Ascending aorta (tissue), 2 donors: ENCODE results near the gene AUTS2. TPM values are rescaled to one million over a fixed set of nuclear protein-coding genes. Genes with fewer than 3 reads are reported as not detected.

ENCODE experiments used
- DNase-seq, 2 donors: peaks; one replicate each; pipeline ENCODE4 v3.0.0-alpha.2; 2019; ENCODE audit warnings: low spot score in 2 of 2
- H3K27ac ChIP-seq, 2 donors: fragments of 200-600 bp; sonication (generic); one replicate each; pipeline ENCODE4 v1.5.1; 2016 to 2017; ENCODE audit warnings: mild to moderate bottlenecking in 1 of 2
- H3K27me3 ChIP-seq: fragments of 200-600 bp; sonication (generic); one replicate; pipeline ENCODE4 v1.5.1; 2017
- H3K36me3 ChIP-seq, 2 donors: fragments of 200-600 bp; sonication (generic); one replicate each; pipeline ENCODE4 v1.5.1; 2016
- H3K4me1 ChIP-seq, 2 donors: fragments of 200-600 bp; sonication (generic); one replicate each; pipeline ENCODE4 v1.5.1; 2016 to 2017; ENCODE audit warnings: mild to moderate bottlenecking in 1 of 2
- H3K4me3 ChIP-seq, 2 donors: fragments of 200-600 bp; sonication (generic); one replicate each; pipeline ENCODE4 v1.5.1; 2016 to 2017; ENCODE audit warnings: mild to moderate bottlenecking in 1 of 2
- H3K9me3 ChIP-seq, 2 donors: fragments of 200-600 bp; sonication (generic); one replicate each; pipeline ENCODE4 v1.5.1; 2016
- intact Hi-C: fragments of 100-400 bp; cut with DNase I; formaldehyde crosslinking; loops from one replicate; pipeline ENCODE4 v1.15.1; 2023
- total RNA-seq: library from RNA; depleted of rRNA; stranded (reverse); fragments of >200 nt; gene quantifications from one replicate; pipeline ENCODE4 v1.1.0, GENCODE V29; 2016
- TF ChIP-seq, protein P1 (sequence below), 3 experiments: fragments of 200-600 bp in 2 of 3; fragments of 450-650 bp in 1 of 3; sonication (generic) in 2 of 3; IDR thresholded peaks; one replicate each; pipeline ENCODE4 v1.5.1; 2016 to 2019; ENCODE audit warnings: antibody characterized with exemption in 3 of 3, mild to moderate bottlenecking in 1 of 3, moderate library complexity in 1 of 3

Gene AUTS2
- total RNA-seq, 1 donor from 2014 or later = 90.4 TPM

GRCh38 chr7:69762821-69763352 is 164.6 kb downstream of the AUTS2 start:
- Histone ChIP-seq H3K4me3 (no peak overlapping the region), H3K9me3 (no peaks in the 10 kb centered on the region), H3K36me3 (no peaks in the 10 kb centered on the region), H3K27me3 (no peaks in the 10 kb centered on the region), H3K4me1 (no peaks in the 10 kb centered on the region), H3K27ac (no peak overlapping the region)
- intact Hi-C loops = no loop called here
- TF ChIP-seq, protein P1, sequence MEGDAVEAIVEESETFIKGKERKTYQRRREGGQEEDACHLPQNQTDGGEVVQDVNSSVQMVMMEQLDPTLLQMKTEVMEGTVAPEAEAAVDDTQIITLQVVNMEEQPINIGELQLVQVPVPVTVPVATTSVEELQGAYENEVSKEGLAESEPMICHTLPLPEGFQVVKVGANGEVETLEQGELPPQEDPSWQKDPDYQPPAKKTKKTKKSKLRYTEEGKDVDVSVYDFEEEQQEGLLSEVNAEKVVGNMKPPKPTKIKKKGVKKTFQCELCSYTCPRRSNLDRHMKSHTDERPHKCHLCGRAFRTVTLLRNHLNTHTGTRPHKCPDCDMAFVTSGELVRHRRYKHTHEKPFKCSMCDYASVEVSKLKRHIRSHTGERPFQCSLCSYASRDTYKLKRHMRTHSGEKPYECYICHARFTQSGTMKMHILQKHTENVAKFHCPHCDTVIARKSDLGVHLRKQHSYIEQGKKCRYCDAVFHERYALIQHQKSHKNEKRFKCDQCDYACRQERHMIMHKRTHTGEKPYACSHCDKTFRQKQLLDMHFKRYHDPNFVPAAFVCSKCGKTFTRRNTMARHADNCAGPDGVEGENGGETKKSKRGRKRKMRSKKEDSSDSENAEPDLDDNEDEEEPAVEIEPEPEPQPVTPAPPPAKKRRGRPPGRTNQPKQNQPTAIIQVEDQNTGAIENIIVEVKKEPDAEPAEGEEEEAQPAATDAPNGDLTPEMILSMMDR (IDR thresholded peaks at IDR 0.05) = no peak
- no peak for DNase-seq

DNA sequence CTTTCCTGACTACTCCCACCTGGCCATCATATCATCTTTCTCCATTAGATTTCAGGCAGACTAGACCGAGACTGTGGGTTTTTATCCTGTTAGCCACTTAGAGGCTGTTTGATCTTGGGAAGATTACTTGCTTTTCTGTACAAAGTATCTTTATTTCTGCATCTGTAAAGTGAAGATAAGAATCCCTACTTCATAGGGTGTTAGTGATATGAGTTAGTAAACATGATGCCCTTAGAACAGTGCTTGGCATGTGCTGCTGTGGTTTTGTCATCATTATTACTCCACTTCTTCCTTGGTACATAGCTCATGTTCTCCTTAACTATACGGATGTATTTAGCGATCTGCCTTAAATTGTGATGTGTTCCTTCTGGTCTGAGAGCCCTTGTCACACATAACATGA is 165.2 kb downstream of the AUTS2 start:
- intact Hi-C loops = no loop called here
- Histone ChIP-seq H3K4me3 (no peak overlapping the region), H3K36me3 (no peaks in the 10 kb centered on the region), H3K27ac (no peak overlapping the region), H3K27me3 (no peaks in the 10 kb centered on the region), H3K4me1 (no peaks in the 10 kb centered on the region), H3K9me3 (no peaks in the 10 kb centered on the region)
- TF ChIP-seq, protein P1 (IDR thresholded peaks at IDR 0.05) = no peak
- no peak for DNase-seq

DNA sequence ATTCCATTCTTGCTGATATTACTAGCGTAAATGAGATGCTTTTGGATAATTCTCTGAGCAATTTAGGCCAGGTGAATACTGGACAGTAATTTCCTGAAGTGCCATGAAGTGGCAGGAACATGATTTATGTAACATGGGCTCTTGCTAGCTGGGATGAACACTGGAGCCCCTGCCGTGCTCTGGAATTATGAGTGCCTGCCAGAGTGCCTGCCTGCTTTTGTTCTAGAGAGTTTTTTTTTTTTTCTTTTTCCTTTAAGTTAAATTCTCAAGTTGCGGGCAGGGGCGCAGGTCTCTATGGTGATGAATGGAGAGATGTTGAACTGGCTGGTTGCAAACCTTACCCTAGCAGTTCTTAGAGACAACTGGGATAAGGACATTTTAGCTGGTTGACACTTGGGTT is 165.9 kb downstream of the AUTS2 start:
- no peak overlapping the region for H3K4me3 ChIP-seq
- H3K27ac ChIP-seq = no peak overlapping the region
- no peaks in the 10 kb centered on the region for H3K4me1 ChIP-seq
- H3K27me3 ChIP-seq = no peaks in the 10 kb centered on the region
- intact Hi-C loops = no loop called here
- TF ChIP-seq, protein P1 (IDR thresholded peaks at IDR 0.05) = no peak
- no peaks in the 10 kb centered on the region for H3K9me3 ChIP-seq
- H3K36me3 ChIP-seq = no peaks in the 10 kb centered on the region
- no peak for DNase-seq

GRCh38 chr7:69764681-69765080 is 166.4 kb downstream of the AUTS2 start:
- intact Hi-C loops = no loop called here
- Histone ChIP-seq H3K27me3 (no peaks in the 10 kb centered on the region), H3K4me1 (no peaks in the 10 kb centered on the region), H3K36me3 (no peaks in the 10 kb centered on the region), H3K4me3 (no peak overlapping the region), H3K9me3 (no peaks in the 10 kb centered on the region), H3K27ac (no peak overlapping the region)
- no peak for DNase-seq
- TF ChIP-seq, protein P1 (IDR thresholded peaks at IDR 0.05) = no peak

GRCh38 chr7:69765879-69766278 is 167.6 kb downstream of the AUTS2 start:
- DNase-seq = no peak
- H3K4me1 ChIP-seq = no peaks in the 10 kb centered on the region
- TF ChIP-seq, protein P1 (IDR thresholded peaks at IDR 0.05) = no peak
- H3K4me3 ChIP-seq = no peak overlapping the region
- intact Hi-C loops = no loop called here
- no peaks in the 10 kb centered on the region for H3K9me3 ChIP-seq
- H3K27ac ChIP-seq = no peak overlapping the region
- no peaks in the 10 kb centered on the region for H3K36me3 ChIP-seq
- no peaks in the 10 kb centered on the region for H3K27me3 ChIP-seq
